Islet precursor cell (in vitro differentiated cells): Measurements from ENCODE around the gene ADCY5.
"Not testable (repeated sequence)": the region's sequence is repeated elsewhere in the genome, so short reads cannot be mapped to it uniquely, and the experiment has no call there.

Experiments used
- DNase-seq: peaks from one replicate; pipeline ENCODE4 v3.0.0-alpha.2; 2018

The ADCY5 gene

GRCh38 chr3:123283074-123283473, 165.8 kb downstream of the ADCY5 start:
- peak; percentile 36 for DNase-seq

GRCh38 chr3:123282461-123282860, 166.4 kb downstream of the ADCY5 start:
- DNase-seq = no peak

- DNase-seq = no peak
Observed at GRCh38 chr3:123281929-123282328, 167.0 kb downstream of the ADCY5 start.

GRCh38 chr3:123281406-123281805, 167.5 kb downstream of the ADCY5 start:
- DNase-seq = no peak

GRCh38 chr3:123279121-123279520, 169.8 kb downstream of the ADCY5 start:
- peak; percentile 44 for DNase-seq

- DNase-seq = no peak
Observed at GRCh38 chr3:123278446-123278845, 170.4 kb downstream of the ADCY5 start.

- DNase-seq = no peak
Observed at GRCh38 chr3:123277106-123277505, 171.8 kb downstream of the ADCY5 start.

- DNase-seq = no peak
Observed at GRCh38 chr3:123276346-123277006, 172.4 kb downstream of the ADCY5 start.

GRCh38 chr3:123275691-123276090, 173.2 kb downstream of the ADCY5 start:
- DNase-seq = no peak

GRCh38 chr3:123272547-123272946, 176.3 kb downstream of the ADCY5 start:
- DNase-seq = no peak

- DNase-seq = no peak
Observed at GRCh38 chr3:123271466-123272159, 177.3 kb downstream of the ADCY5 start.

- DNase-seq = no peak
Observed at GRCh38 chr3:123270818-123271217, 178.1 kb downstream of the ADCY5 start.

GRCh38 chr3:123267821-123268220, 181.1 kb downstream of the ADCY5 start:
- no peak for DNase-seq

GRCh38 chr3:123263941-123264340, 184.9 kb downstream of the ADCY5 start:
- no peak for DNase-seq

GRCh38 chr3:123262868-123263267, 186.0 kb downstream of the ADCY5 start:
- no peak for DNase-seq

GRCh38 chr3:123262226-123262625, 186.7 kb downstream of the ADCY5 start:
- DNase-seq = no peak

GRCh38 chr3:123261666-123262065, 187.2 kb downstream of the ADCY5 start:
- no peak for DNase-seq

GRCh38 chr3:123258811-123259420, 190.0 kb downstream of the ADCY5 start:
- no peak for DNase-seq

GRCh38 chr3:123258359-123258758, 190.5 kb downstream of the ADCY5 start:
- no peak for DNase-seq

- no peak for DNase-seq
Observed at GRCh38 chr3:123256256-123256655, 192.6 kb downstream of the ADCY5 start.

GRCh38 chr3:123246866-123247265, 202.0 kb downstream of the ADCY5 start:
- DNase-seq = no peak

GRCh38 chr3:123244128-123244527, 204.8 kb downstream of the ADCY5 start:
- DNase-seq = no peak

GRCh38 chr3:123239756-123240155, 209.1 kb downstream of the ADCY5 start:
- DNase-seq = no peak

GRCh38 chr3:123239186-123239585, 209.7 kb downstream of the ADCY5 start:
- not testable (repeated sequence) for DNase-seq
